Lung (tissue), 12 donors: Measurements from ENCODE around the gene IGSF21. TPM values are rescaled to one million over a fixed set of nuclear protein-coding genes. Genes with fewer than 3 reads are reported as not detected.

ENCODE experiments used
- ATAC-seq: fragments of 200-7000 bp; cut with Tn5 transposase; one replicate; pipeline ENCODE4 v1.9.1; 2020; ENCODE audit warnings: moderate number of reproducible peaks; ENCODE audit not compliant: insufficient read depth, low FRiP score
- DNase-seq, 3 donors: peaks; one replicate each; pipeline ENCODE4 v3.0.0-alpha.2; 2013 to 2017
- H3K27ac ChIP-seq, 2 donors: one replicate each; pipeline ENCODE4 v1.5.1; 2013; ENCODE audit warnings: mild to moderate bottlenecking in 2 of 2, moderate library complexity in 2 of 2, control low read depth in 1 of 2, inconsistent platforms in 1 of 2, low read depth in 1 of 2, low read length in 1 of 2
- H3K27me3 ChIP-seq, 3 donors: one replicate each; pipeline ENCODE4 v1.5.1; 2013; ENCODE audit warnings: low read length in 2 of 3; ENCODE audit not compliant: control insufficient read depth in 3 of 3, insufficient read depth in 3 of 3
- H3K36me3 ChIP-seq, 4 donors: one replicate each; pipeline ENCODE4 v1.5.1; 2013; ENCODE audit warnings: low read length in 4 of 4, mild to moderate bottlenecking in 1 of 4, moderate library complexity in 1 of 4; ENCODE audit not compliant: control insufficient read depth in 4 of 4, insufficient read depth in 4 of 4
- H3K4me1 ChIP-seq, 5 donors: one replicate each; pipeline ENCODE4 v1.5.1; 2013; ENCODE audit warnings: low read length in 5 of 5, mild to moderate bottlenecking in 2 of 5, moderate library complexity in 1 of 5; ENCODE audit not compliant: control insufficient read depth in 5 of 5, insufficient read depth in 5 of 5
- H3K4me3 ChIP-seq: one replicate; pipeline ENCODE4 v1.5.1; 2013; ENCODE audit warnings: mild to moderate bottlenecking, control low read depth, moderate library complexity
- H3K9ac ChIP-seq, 2 donors: one replicate each; pipeline ENCODE4 v1.5.1; 2013; ENCODE audit warnings: low read length in 2 of 2, control low read depth in 1 of 2; ENCODE audit not compliant: insufficient read depth in 1 of 2
- H3K9me3 ChIP-seq, 4 donors: one replicate each; pipeline ENCODE4 v1.5.1; 2013; ENCODE audit warnings: low read length in 3 of 4, mild to moderate bottlenecking in 1 of 4, moderate library complexity in 1 of 4; ENCODE audit not compliant: control insufficient read depth in 4 of 4, insufficient read depth in 3 of 4
- CTCF ChIP-seq: IDR thresholded peaks from 2 replicates; pipeline ENCODE4 v1.5.1; 2012; ENCODE audit warnings: mild to moderate bottlenecking; ENCODE audit errors: control extremely low read depth, extremely low read depth
- whole genome bisulfite sequencing, 2 donors: extraction: QIAGEN DNeasy Blood & Tissue Kit; methylation state at CpG; one replicate each; pipeline ENCODE4 v1.1.7; 2013; 5-methylcytosine and 5-hydroxymethylcytosine counted together
- polyA plus RNA-seq, 2 donors: library from polyadenylated mRNA; stranded (reverse); fragments of 200-250 nt; gene quantifications; one replicate each; pipeline ENCODE4 v1.2.1, GENCODE V29; 2013
- total RNA-seq, 2 donors: library from RNA; depleted of rRNA in 1 of 2; stranded (reverse); fragments of >200 nt in 1 of 2; gene quantifications; one replicate each; pipeline ENCODE4 v1.2.1, GENCODE V29; 2014 to 2021
- donor health status: control.
- donor health status: control.
- donor health status: Bipolar disorder and iron deficiency.
- donor health status: healthy.
- donor health status: DM: yes; HTN: yes; CAD: no.

The IGSF21 gene
- total and polyA plus RNA-seq, 4 donors: 0.18 to 2.6 (median 0.62) TPM

GRCh38 chr1:18104546-18105100 is 3.0 kb upstream of the IGSF21 start:
- Histone ChIP-seq H3K9me3 (peaks cover 0 to 3% (median 0%) of the 10 kb centered on the region in 4 donors), H3K9ac (no peak overlapping the region), H3K27me3 (peaks cover 10 to 80% (median 46%) of the 10 kb centered on the region in 3 donors), H3K27ac (no peak overlapping the region), H3K36me3 (no peaks in the 10 kb centered on the region), H3K4me1 (no peaks in the 10 kb centered on the region), H3K4me3 (no peak overlapping the region)
- WGBS, 2 donors: 42 to 48% methylated on average over 9 of the region's 9 CpGs
- no peak for TF ChIP-seq CTCF
- ATAC-seq: no peak
- no peak for DNase-seq

DNA sequence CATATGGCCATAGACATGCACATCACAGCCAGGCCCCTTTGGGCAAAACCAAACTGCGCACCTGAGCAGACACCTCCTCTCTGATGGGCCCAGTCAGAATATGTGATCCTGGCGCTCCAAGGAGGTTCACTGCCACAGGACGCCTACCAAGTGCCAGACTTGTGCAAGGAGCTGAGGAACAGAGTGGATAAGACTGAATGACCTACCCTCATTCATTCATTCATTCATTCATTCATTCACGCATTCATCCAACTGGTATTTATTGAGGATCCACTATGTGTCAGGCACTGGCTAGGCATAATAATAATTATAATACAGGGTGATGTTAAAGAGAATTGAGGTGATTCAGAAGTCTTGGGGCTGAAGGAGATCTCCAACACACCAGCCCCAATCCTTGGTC is 2.4 kb upstream of the IGSF21 start:
- Histone ChIP-seq H3K27ac (no peak overlapping the region), H3K4me3 (no peak overlapping the region), H3K9ac (no peak overlapping the region), H3K9me3 (peaks cover 0 to 5% (median 0%) of the 10 kb centered on the region in 4 donors), H3K4me1 (peaks cover 0 to 2% (median 0%) of the 10 kb centered on the region in 5 donors), H3K36me3 (no peaks in the 10 kb centered on the region), H3K27me3 (peaks cover 10 to 83% (median 51%) of the 10 kb centered on the region in 3 donors)
- WGBS, 2 donors: 91 to 92% methylated on average over 4 of the region's 4 CpGs
- no peak for TF ChIP-seq CTCF
- DNase-seq (no peak), ATAC-seq (no peak)

DNA sequence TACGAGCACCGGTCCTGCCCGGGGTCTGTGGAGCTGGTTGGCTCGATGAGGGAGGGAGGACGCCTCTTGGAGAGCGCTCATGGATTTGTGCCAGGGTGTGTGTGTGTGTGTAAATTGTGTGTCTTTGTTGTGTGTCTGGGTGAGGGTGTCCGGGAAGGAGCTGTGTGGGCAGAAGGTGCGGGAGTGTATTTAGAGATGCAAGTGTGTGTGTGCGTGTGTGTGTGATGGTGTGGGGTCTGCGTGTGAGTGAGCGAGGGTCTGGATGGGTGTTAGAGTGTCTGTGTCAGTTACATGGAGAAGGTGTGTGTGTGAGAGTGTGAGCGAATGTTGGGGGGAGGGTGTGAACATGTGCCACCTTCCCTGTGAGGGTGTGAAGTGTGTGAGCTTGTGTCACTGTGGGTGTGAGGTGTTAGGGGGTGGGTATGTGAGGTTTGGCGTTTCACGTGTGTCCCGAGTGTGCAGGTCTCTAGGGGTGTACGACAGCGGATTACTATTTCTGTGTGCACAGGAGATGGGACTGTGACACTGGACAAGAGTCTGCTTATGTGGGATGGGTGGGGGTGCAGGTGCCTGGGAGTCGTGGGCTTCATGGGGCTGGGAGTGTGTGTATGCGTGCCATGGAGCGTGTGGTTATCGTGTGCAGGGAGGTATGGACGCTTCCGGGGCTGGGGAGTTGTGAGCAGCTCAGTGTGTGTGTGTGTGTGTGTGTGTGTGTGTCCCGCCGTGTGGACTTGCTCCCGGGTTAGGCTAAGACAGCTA is 880 bp downstream of the IGSF21 start:
- H3K4me3 ChIP-seq: no peak overlapping the region
- peaks cover 15 to 91% (median 72%) of the 10 kb centered on the region in 3 donors for H3K27me3 ChIP-seq
- no peak for TF ChIP-seq CTCF
- no peaks in the 10 kb centered on the region for H3K36me3 ChIP-seq
- ATAC-seq: no peak
- WGBS, 2 donors: 6 to 7% methylated on average over 26 of the region's 26 CpGs
- H3K9me3 ChIP-seq: peaks cover 0 to 7% (median 0%) of the 10 kb centered on the region in 4 donors
- H3K9ac ChIP-seq: no peak overlapping the region
- H3K4me1 ChIP-seq: peaks cover 0 to 2% (median 0%) of the 10 kb centered on the region in 5 donors
- DNase-seq: no peak
- H3K27ac ChIP-seq: no peak overlapping the region
